ENCODE data around the gene FBH1. TPM values are rescaled to one million over a fixed set of nuclear protein-coding genes. Genes with fewer than 3 reads are reported as not detected.

Gene FBH1
- total and polyA plus RNA-seq, 9 of the 15 experiments (the other 6 are each of a cell fraction or from before 2014, with no cell fraction given), result 13.4 to 108 (median 77.8) TPM

DNA sequence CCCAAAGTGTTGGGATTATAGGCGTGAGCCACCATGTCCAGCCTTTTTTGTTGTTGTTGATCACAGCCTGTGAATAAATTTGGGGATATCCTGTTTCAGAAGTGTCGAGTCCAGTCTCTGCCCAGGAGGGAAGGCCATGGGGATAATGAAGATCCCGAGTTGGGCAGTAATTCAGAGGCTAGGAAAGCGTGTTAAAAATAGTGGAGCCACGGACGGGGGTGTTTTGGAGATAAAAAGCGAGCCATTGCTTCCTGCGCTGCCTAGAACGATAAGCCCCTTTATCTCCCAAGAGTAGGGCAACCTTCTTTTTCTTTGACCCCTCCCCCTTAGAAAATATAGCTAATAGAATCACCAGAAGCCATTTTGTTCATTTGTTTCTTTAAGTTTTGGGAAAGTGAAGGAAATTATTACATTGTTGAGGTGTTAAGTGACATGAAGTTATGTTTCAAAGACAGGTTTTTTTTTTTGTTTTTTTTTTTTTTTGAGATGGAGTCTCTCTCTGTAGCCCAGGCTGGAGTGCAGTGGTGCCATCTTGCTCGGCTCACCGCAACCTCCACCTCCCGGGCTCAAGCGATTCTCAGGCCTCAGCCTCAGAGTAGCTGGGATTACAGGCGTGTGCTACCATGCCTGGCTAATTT is 44.0 kb downstream of the FBH1 start (continued):
- TF ChIP-seq, protein P1, sequence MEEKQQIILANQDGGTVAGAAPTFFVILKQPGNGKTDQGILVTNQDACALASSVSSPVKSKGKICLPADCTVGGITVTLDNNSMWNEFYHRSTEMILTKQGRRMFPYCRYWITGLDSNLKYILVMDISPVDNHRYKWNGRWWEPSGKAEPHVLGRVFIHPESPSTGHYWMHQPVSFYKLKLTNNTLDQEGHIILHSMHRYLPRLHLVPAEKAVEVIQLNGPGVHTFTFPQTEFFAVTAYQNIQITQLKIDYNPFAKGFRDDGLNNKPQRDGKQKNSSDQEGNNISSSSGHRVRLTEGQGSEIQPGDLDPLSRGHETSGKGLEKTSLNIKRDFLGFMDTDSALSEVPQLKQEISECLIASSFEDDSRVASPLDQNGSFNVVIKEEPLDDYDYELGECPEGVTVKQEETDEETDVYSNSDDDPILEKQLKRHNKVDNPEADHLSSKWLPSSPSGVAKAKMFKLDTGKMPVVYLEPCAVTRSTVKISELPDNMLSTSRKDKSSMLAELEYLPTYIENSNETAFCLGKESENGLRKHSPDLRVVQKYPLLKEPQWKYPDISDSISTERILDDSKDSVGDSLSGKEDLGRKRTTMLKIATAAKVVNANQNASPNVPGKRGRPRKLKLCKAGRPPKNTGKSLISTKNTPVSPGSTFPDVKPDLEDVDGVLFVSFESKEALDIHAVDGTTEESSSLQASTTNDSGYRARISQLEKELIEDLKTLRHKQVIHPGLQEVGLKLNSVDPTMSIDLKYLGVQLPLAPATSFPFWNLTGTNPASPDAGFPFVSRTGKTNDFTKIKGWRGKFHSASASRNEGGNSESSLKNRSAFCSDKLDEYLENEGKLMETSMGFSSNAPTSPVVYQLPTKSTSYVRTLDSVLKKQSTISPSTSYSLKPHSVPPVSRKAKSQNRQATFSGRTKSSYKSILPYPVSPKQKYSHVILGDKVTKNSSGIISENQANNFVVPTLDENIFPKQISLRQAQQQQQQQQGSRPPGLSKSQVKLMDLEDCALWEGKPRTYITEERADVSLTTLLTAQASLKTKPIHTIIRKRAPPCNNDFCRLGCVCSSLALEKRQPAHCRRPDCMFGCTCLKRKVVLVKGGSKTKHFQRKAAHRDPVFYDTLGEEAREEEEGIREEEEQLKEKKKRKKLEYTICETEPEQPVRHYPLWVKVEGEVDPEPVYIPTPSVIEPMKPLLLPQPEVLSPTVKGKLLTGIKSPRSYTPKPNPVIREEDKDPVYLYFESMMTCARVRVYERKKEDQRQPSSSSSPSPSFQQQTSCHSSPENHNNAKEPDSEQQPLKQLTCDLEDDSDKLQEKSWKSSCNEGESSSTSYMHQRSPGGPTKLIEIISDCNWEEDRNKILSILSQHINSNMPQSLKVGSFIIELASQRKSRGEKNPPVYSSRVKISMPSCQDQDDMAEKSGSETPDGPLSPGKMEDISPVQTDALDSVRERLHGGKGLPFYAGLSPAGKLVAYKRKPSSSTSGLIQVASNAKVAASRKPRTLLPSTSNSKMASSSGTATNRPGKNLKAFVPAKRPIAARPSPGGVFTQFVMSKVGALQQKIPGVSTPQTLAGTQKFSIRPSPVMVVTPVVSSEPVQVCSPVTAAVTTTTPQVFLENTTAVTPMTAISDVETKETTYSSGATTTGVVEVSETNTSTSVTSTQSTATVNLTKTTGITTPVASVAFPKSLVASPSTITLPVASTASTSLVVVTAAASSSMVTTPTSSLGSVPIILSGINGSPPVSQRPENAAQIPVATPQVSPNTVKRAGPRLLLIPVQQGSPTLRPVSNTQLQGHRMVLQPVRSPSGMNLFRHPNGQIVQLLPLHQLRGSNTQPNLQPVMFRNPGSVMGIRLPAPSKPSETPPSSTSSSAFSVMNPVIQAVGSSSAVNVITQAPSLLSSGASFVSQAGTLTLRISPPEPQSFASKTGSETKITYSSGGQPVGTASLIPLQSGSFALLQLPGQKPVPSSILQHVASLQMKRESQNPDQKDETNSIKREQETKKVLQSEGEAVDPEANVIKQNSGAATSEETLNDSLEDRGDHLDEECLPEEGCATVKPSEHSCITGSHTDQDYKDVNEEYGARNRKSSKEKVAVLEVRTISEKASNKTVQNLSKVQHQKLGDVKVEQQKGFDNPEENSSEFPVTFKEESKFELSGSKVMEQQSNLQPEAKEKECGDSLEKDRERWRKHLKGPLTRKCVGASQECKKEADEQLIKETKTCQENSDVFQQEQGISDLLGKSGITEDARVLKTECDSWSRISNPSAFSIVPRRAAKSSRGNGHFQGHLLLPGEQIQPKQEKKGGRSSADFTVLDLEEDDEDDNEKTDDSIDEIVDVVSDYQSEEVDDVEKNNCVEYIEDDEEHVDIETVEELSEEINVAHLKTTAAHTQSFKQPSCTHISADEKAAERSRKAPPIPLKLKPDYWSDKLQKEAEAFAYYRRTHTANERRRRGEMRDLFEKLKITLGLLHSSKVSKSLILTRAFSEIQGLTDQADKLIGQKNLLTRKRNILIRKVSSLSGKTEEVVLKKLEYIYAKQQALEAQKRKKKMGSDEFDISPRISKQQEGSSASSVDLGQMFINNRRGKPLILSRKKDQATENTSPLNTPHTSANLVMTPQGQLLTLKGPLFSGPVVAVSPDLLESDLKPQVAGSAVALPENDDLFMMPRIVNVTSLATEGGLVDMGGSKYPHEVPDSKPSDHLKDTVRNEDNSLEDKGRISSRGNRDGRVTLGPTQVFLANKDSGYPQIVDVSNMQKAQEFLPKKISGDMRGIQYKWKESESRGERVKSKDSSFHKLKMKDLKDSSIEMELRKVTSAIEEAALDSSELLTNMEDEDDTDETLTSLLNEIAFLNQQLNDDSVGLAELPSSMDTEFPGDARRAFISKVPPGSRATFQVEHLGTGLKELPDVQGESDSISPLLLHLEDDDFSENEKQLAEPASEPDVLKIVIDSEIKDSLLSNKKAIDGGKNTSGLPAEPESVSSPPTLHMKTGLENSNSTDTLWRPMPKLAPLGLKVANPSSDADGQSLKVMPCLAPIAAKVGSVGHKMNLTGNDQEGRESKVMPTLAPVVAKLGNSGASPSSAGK (IDR thresholded peaks at IDR 0.05), result peak; percentile 71
- TF ChIP-seq HDAC2 (IDR thresholded peaks at IDR 0.05) (peak; percentile 42), YY1 (IDR thresholded peaks at IDR 0.05; ENCODE audit: borderline replicate concordance in 1 of 3, control insufficient read depth in 1 of 3, extremely low read depth in 1 of 3, insufficient read depth in 3 of 3, insufficient read length in 1 of 3, insufficient replicate concordance in 2 of 3, low read depth in 1 of 3, low read length in 2 of 3) (peak in 1 of 3 experiments; percentile 74), ZNF395 (CRISPR knock-in tag; IDR thresholded peaks at IDR 0.05) (peak; percentile 65; the same call in 1 of the 2 replicates), STAT5A (IDR thresholded peaks at IDR 0.05; ENCODE audit: borderline replicate concordance, low read length) (peak; percentile 82), CREB1 (IDR thresholded peaks at IDR 0.05) (peak; percentile 22; the same call in 1 of the 2 replicates), CREB1 (CRISPR knock-in tag; IDR thresholded peaks at IDR 0.05) (no peak), CC2D1A (IDR thresholded peaks at IDR 0.05) (peak; percentile 63; the same call in 1 of the 2 replicates), SRSF7 (optimal IDR thresholded peaks at IDR 0.05; ENCODE audit: low read depth, low read length) (no peak), NCOR1 (IDR thresholded peaks at IDR 0.05) (peak; percentile 92)
- TF ChIP-seq, protein P2, sequence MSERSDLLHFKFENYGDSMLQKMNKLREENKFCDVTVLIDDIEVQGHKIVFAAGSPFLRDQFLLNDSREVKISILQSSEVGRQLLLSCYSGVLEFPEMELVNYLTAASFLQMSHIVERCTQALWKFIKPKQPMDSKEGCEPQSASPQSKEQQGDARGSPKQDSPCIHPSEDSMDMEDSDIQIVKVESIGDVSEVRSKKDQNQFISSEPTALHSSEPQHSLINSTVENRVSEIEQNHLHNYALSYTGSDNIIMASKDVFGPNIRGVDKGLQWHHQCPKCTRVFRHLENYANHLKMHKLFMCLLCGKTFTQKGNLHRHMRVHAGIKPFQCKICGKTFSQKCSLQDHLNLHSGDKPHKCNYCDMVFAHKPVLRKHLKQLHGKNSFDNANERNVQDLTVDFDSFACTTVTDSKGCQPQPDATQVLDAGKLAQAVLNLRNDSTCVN (CRISPR knock-in tag; IDR thresholded peaks at IDR 0.05), result no peak

All from K562 (cell line).